ENCODE measurements around the gene IL1A. TPM values are rescaled to one million over a fixed set of nuclear protein-coding genes. Genes with fewer than 3 reads are reported as not detected.

IL1A gene
- total and polyA plus RNA-seq, 10 of the 15 experiments (the other 5 are each of a cell fraction or from before 2014, with no cell fraction given) = 0.10 to 8.7 (median 6.9) TPM

DNA sequence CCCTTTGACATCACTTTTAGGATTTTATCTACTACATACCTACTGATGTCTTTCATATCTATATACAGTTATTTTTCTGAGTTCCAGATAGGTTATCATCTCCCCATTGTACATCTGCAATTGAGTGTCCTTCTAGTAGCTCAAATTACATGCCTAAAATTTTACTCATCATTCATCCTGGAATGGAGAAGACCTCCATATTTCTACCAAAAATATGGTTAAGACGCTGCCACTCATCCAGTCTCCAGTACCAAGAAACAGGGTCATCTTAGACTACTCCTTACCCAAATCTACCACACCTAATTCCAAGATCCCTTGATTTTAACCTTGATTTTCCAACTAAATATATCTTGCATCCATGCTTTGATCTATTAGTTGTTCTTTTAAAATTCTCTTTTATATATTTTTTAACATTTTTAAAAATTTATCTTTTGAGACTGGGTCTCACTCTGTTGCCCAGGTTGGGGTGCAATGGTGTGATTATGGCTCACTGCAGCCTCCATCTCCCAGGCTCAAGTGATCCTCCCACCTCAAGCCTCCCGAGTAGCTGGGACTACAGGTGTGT lies 11.3 kb downstream of the IL1A start (continued):
- TF ChIP-seq, protein P1, sequence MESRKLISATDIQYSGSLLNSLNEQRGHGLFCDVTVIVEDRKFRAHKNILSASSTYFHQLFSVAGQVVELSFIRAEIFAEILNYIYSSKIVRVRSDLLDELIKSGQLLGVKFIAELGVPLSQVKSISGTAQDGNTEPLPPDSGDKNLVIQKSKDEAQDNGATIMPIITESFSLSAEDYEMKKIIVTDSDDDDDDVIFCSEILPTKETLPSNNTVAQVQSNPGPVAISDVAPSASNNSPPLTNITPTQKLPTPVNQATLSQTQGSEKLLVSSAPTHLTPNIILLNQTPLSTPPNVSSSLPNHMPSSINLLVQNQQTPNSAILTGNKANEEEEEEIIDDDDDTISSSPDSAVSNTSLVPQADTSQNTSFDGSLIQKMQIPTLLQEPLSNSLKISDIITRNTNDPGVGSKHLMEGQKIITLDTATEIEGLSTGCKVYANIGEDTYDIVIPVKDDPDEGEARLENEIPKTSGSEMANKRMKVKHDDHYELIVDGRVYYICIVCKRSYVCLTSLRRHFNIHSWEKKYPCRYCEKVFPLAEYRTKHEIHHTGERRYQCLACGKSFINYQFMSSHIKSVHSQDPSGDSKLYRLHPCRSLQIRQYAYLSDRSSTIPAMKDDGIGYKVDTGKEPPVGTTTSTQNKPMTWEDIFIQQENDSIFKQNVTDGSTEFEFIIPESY (IDR thresholded peaks at IDR 0.05) = no peak
- no peak for TF ChIP-seq GATAD2B (conservative IDR thresholded peaks at IDR 0.05; ENCODE audit: low read depth)
- no peak for TF ChIP-seq SRF (IDR thresholded peaks at IDR 0.05; ENCODE audit: low read depth in 2 of 2, low read length in 2 of 2)
- no peak for TF ChIP-seq RB1 (IDR thresholded peaks at IDR 0.05; ENCODE audit: borderline replicate concordance)
- TF ChIP-seq, protein P2, sequence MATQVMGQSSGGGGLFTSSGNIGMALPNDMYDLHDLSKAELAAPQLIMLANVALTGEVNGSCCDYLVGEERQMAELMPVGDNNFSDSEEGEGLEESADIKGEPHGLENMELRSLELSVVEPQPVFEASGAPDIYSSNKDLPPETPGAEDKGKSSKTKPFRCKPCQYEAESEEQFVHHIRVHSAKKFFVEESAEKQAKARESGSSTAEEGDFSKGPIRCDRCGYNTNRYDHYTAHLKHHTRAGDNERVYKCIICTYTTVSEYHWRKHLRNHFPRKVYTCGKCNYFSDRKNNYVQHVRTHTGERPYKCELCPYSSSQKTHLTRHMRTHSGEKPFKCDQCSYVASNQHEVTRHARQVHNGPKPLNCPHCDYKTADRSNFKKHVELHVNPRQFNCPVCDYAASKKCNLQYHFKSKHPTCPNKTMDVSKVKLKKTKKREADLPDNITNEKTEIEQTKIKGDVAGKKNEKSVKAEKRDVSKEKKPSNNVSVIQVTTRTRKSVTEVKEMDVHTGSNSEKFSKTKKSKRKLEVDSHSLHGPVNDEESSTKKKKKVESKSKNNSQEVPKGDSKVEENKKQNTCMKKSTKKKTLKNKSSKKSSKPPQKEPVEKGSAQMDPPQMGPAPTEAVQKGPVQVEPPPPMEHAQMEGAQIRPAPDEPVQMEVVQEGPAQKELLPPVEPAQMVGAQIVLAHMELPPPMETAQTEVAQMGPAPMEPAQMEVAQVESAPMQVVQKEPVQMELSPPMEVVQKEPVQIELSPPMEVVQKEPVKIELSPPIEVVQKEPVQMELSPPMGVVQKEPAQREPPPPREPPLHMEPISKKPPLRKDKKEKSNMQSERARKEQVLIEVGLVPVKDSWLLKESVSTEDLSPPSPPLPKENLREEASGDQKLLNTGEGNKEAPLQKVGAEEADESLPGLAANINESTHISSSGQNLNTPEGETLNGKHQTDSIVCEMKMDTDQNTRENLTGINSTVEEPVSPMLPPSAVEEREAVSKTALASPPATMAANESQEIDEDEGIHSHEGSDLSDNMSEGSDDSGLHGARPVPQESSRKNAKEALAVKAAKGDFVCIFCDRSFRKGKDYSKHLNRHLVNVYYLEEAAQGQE (IDR thresholded peaks at IDR 0.05; ENCODE audit: low read depth, low read length) = no peak
- TF ChIP-seq PML (IDR thresholded peaks at IDR 0.05; ENCODE audit: low read length) = no peak
- no peak for TF ChIP-seq BMI1 (IDR thresholded peaks at IDR 0.05; ENCODE audit: borderline replicate concordance)

Data from GM12878 (cell line).